Breast epithelium (tissue), 4 donors: ENCODE data around the gene PTGR3. TPM values are rescaled to one million over a fixed set of nuclear protein-coding genes. Genes with fewer than 3 reads are reported as not detected.
A peak's percentile ranks its signal among the peaks of the same experiment; 100 is the strongest.

ENCODE experiments used
- DNase-seq, 2 donors: peaks; one replicate each; pipeline ENCODE4 v3.0.0-alpha.2; 2019; ENCODE audit warnings: low spot score in 2 of 2
- H3K27ac ChIP-seq, 2 donors: fragments of 200-600 bp; sonication (generic) in 1 of 2; one replicate each; pipeline ENCODE4 v1.5.1; 2016 to 2019; ENCODE audit warnings: mild to moderate bottlenecking in 1 of 2
- H3K27me3 ChIP-seq, 2 donors: fragments of 200-600 bp; sonication (generic) in 1 of 2; one replicate each; pipeline versions ENCODE4 v1.5.1 to v1.6.0; 2017 to 2019; ENCODE audit warnings: control low read depth in 1 of 2, mild to moderate bottlenecking in 1 of 2
- H3K36me3 ChIP-seq: fragments of 200-600 bp; one replicate; pipeline ENCODE4 v1.5.1; 2019
- H3K4me1 ChIP-seq, 2 donors: fragments of 200-600 bp; sonication (generic); one replicate each; pipeline ENCODE4 v1.5.1; 2016 to 2019; ENCODE audit warnings: control low read depth in 1 of 2
- H3K4me3 ChIP-seq, 3 donors: fragments of 200-600 bp; sonication (generic); 1 replicate in 2 of 3; 2 replicates in 1 of 3; pipeline ENCODE4 v1.5.1; 2016 to 2019; ENCODE audit warnings: mild to moderate bottlenecking in 3 of 3, moderate library complexity in 2 of 3
- H3K9me3 ChIP-seq, 2 donors: fragments of 200-600 bp; sonication (generic) in 1 of 2; one replicate each; pipeline ENCODE4 v1.5.1; 2016 to 2019; ENCODE audit warnings: control low read depth in 1 of 2
- CTCF ChIP-seq, 3 donors: fragments of 450-650 bp; IDR thresholded peaks; one replicate each; pipeline ENCODE4 v1.5.1; 2016 to 2017; ENCODE audit warnings: antibody characterized with exemption in 3 of 3, mild to moderate bottlenecking in 3 of 3, moderate library complexity in 3 of 3
- POLR2A ChIP-seq: fragments of 450-650 bp; IDR thresholded peaks from one replicate; pipeline ENCODE4 v1.6.1; 2016; ENCODE audit warnings: antibody characterized with exemption, mild to moderate bottlenecking, moderate library complexity
- POLR2AphosphoS5 ChIP-seq, 3 donors: sonication (generic); formaldehyde crosslinking; IDR thresholded peaks; one replicate each; pipeline ENCODE4 v1.6.1; 2017; ENCODE audit warnings: antibody characterized with exemption in 3 of 3
- intact Hi-C: fragments of 100-400 bp; cut with DNase I; formaldehyde crosslinking; loops from one replicate; pipeline ENCODE4 v1.15.1; 2023; ENCODE audit warnings: low total_unique reads
- total RNA-seq, 3 donors: library from RNA; depleted of rRNA; stranded (reverse); fragments of >200 nt; gene quantifications; one replicate each; pipeline ENCODE4 v1.1.0, GENCODE V29; 2016

The PTGR3 gene
- total RNA-seq, 3 donors from 2014 or later, result 21.3 to 32.9 (median 22.9) TPM

- Histone ChIP-seq H3K4me1 (no peaks in the 10 kb centered on the region), H3K27me3 (no peaks in the 10 kb centered on the region), H3K4me3 (peak overlapping the region in 2 of 3 donors; percentile 43 to 61), H3K9me3 (no peaks in the 10 kb centered on the region), H3K36me3 (no peaks in the 10 kb centered on the region), H3K27ac (peak overlapping the region; percentile 60 to 87)
- TF ChIP-seq POLR2AphosphoS5 (IDR thresholded peaks at IDR 0.05) (no peak), POLR2A (no peak), CTCF (IDR thresholded peaks at IDR 0.05) (no peak)
- intact Hi-C loops, result no loop called here
- no peak for DNase-seq
Observed at GRCh38 chr18:75202696-75203365, 6.1 kb downstream of the PTGR3 start.

DNA sequence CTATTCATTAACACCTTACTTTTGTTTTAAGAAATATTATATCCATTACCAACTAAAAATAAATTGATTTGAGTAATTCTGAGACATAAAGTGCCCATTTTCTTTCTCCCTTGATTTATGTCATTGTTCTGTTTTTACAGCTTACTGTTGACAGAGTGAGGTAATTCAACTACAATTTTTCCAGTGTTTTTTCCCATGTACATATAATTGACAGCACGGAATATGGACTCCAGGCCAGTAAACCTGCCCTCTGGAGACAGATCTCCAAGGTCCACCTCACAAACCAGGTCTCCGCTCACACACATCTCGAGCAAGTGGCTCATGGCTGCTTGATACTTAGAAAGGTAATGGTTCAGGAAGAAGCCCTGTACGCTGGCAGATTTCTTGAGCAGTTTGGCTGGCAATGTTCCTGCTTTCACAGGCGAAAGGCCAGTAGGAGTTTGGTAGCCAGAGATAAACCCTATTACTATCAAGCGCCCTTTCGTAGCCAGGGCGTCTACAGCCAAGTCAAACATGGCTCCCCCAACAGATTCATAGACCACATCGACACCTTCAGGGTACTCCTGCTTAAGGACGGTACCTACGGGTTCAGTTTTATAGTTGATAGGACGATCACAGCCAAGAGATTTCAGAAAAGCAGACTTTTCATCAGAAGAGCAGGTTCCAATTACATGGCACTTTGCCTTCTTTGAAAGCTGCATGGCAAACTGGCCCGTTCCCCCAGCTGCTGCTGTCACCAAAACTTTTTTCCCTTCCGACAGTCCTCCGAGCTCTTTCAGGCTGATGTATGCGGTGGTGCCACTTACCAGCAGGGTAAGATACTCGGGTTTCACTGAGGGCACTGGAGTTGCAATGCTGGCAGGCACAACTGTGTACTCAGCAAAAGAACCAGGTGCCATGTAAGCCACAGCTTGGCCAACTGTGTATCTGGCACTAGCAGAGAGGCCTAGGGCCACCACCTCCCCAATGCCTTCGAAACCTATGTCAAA is 7.4 kb downstream of the PTGR3 start:
- H3K4me1 ChIP-seq, result no peaks in the 10 kb centered on the region
- intact Hi-C loops, result no loop called here
- peak overlapping the region; percentile 52 to 77 for H3K27ac ChIP-seq
- no peaks in the 10 kb centered on the region for H3K27me3 ChIP-seq
- no peak overlapping the region for H3K4me3 ChIP-seq
- no peak for TF ChIP-seq POLR2A
- no peak for TF ChIP-seq CTCF (IDR thresholded peaks at IDR 0.05)
- no peak for TF ChIP-seq POLR2AphosphoS5 (IDR thresholded peaks at IDR 0.05)
- no peaks in the 10 kb centered on the region for H3K36me3 ChIP-seq
- DNase-seq, result no peak
- H3K9me3 ChIP-seq, result no peaks in the 10 kb centered on the region

DNA sequence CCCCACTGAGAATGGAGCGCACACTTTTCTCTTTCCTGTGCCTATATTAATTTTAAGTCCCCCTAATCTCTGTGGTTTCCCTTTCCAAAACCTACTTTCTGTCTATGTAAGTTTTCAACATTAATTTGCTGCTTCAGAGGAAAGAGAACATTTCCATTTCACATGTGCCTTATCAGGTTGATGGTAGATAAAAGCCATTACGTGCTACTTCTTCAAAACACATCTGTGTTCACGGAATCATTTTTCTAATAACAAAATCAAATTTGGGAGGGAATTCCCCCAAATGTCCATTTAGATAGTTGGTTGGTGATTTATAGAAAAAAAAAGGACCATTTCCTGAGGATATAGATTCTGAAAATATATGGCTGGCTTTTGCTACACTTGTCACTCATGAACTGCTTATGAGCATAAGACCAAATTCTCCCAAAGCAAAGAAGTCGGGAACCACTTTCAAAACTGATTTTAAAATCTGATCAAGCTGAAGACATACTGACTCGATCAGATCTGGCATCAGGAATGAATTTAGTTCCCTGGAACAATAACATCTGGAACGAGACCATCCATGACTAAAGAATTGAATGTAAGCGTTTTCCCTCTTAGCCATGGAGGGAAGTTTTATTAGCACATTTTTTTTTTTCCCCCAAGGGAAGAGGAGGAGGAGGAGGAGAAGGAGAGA is 8.2 kb downstream of the PTGR3 start:
- TF ChIP-seq POLR2A, result no peak
- no peak for TF ChIP-seq POLR2AphosphoS5 (IDR thresholded peaks at IDR 0.05)
- no peak for TF ChIP-seq CTCF (IDR thresholded peaks at IDR 0.05)
- no peak overlapping the region for H3K4me3 ChIP-seq
- no peaks in the 10 kb centered on the region for H3K36me3 ChIP-seq
- no peaks in the 10 kb centered on the region for H3K9me3 ChIP-seq
- no peaks in the 10 kb centered on the region for H3K27me3 ChIP-seq
- peak overlapping the region in 1 of 2 donors; percentile 77 for H3K27ac ChIP-seq
- intact Hi-C loops, result no loop called here
- no peak for DNase-seq
- H3K4me1 ChIP-seq, result no peaks in the 10 kb centered on the region

GRCh38 chr18:75200071-75200470 is 8.9 kb downstream of the PTGR3 start:
- Histone ChIP-seq H3K9me3 (no peaks in the 10 kb centered on the region), H3K4me3 (no peak overlapping the region), H3K4me1 (no peaks in the 10 kb centered on the region), H3K36me3 (no peaks in the 10 kb centered on the region), H3K27me3 (no peaks in the 10 kb centered on the region), H3K27ac (peak overlapping the region in 1 of 2 donors; percentile 39)
- DNase-seq, result no peak
- no peak for TF ChIP-seq POLR2A
- TF ChIP-seq POLR2AphosphoS5 (IDR thresholded peaks at IDR 0.05), result no peak
- no peak for TF ChIP-seq CTCF (IDR thresholded peaks at IDR 0.05)
- intact Hi-C loops, result no loop called here
